CD14-positive monocyte (primary cell): ENCODE data around the gene MSI2. TPM values are rescaled to one million over a fixed set of nuclear protein-coding genes. Genes with fewer than 3 reads are reported as not detected.

Experiments used
- DNase-seq, 3 donors: peaks; one replicate each; pipeline ENCODE4 v3.0.0-alpha.2; 2011 to 2022
- H2AFZ ChIP-seq: 2 replicates; pipeline ENCODE4 v1.6.0; 2012; ENCODE audit warnings: mild to moderate bottlenecking, low read depth, low read length, inconsistent platforms; ENCODE audit not compliant: insufficient read depth, poor library complexity, severe bottlenecking
- H3K27ac ChIP-seq, 2 donors: 1 replicate in 1 of 2; 2 replicates in 1 of 2; pipeline ENCODE4 v1.5.1; 2012 to 2013; ENCODE audit warnings: low read length in 2 of 2, control low read depth in 1 of 2, inconsistent platforms in 1 of 2, low read depth in 1 of 2, mild to moderate bottlenecking in 1 of 2
- H3K27me3 ChIP-seq, 2 donors: one replicate each; pipeline versions ENCODE4 v1.6.0 to v1.6.1; 2011 to 2013; ENCODE audit warnings: low read length in 2 of 2; ENCODE audit not compliant: control insufficient read depth in 2 of 2, insufficient read depth in 2 of 2
- H3K36me3 ChIP-seq, 2 donors: replicated peaks in 1 of 2; 1 replicate in 1 of 2; 2 replicates in 1 of 2; pipeline versions ENCODE4 v1.5.1 to v1.6.1; 2012 to 2013; ENCODE audit warnings: low read length in 2 of 2, control low read depth in 1 of 2, inconsistent platforms in 1 of 2, mild to moderate bottlenecking in 1 of 2; ENCODE audit not compliant: insufficient read depth in 2 of 2, control insufficient read depth in 1 of 2
- H3K4me1 ChIP-seq, 2 donors: 1 replicate in 1 of 2; 2 replicates in 1 of 2; pipeline versions ENCODE4 v1.5.1 to v1.6.1; 2012 to 2013; ENCODE audit warnings: low read length in 2 of 2, control low read depth in 1 of 2, inconsistent platforms in 1 of 2, mild to moderate bottlenecking in 1 of 2, moderate library complexity in 1 of 2; ENCODE audit not compliant: insufficient read depth in 2 of 2, control insufficient read depth in 1 of 2
- H3K4me2 ChIP-seq: replicated peaks from 2 replicates; pipeline ENCODE3; 2012; ENCODE audit warnings: low read length, moderate library complexity, mild to moderate bottlenecking; ENCODE audit not compliant: poor library complexity, severe bottlenecking; ENCODE audit errors: extremely low read depth
- H3K4me3 ChIP-seq, 3 experiments: fragments of 200-600 bp in 1 of 3; sonication (generic) in 1 of 3; replicated peaks in 1 of 3; 1 replicate in 2 of 3; 2 replicates in 1 of 3; pipeline ENCODE4 v1.5.1; 2011 to 2013; ENCODE audit warnings: low read length in 3 of 3, mild to moderate bottlenecking in 3 of 3, control low read depth in 2 of 3, low read depth in 2 of 3, inconsistent platforms in 1 of 3, moderate library complexity in 1 of 3
- H3K79me2 ChIP-seq: 2 replicates; pipeline ENCODE4 v1.6.0; 2012; ENCODE audit warnings: mild to moderate bottlenecking, control low read depth, inconsistent platforms, low read length, moderate library complexity; ENCODE audit not compliant: insufficient read depth
- H3K9ac ChIP-seq: 2 replicates; pipeline ENCODE4 v1.6.0; 2017; ENCODE audit warnings: low read length, mild to moderate bottlenecking; ENCODE audit not compliant: insufficient read depth, poor library complexity, severe bottlenecking
- H3K9me3 ChIP-seq, 2 donors: replicated peaks in 1 of 2; 1 replicate in 1 of 2; 2 replicates in 1 of 2; pipeline versions ENCODE4 v1.5.1 to v1.6.1; 2012 to 2013; ENCODE audit warnings: low read length in 2 of 2, control low read depth in 1 of 2; ENCODE audit not compliant: control insufficient read depth in 1 of 2, insufficient read depth in 1 of 2
- H4K20me1 ChIP-seq: 2 replicates; pipeline ENCODE4 v1.6.0; 2012; ENCODE audit warnings: mild to moderate bottlenecking, low read length, control low read depth, moderate library complexity; ENCODE audit not compliant: insufficient read depth
- H3K27ac Mint-ChIP-seq, 7 donors: one replicate each; pipeline ENCODE4 v1.8.0; 2020; ENCODE audit warnings: mild to moderate bottlenecking in 7 of 7, mixed read lengths in 7 of 7, moderate library complexity in 6 of 7, inconsistent platforms in 2 of 7
- H3K27me3 Mint-ChIP-seq, 3 donors: one replicate each; pipeline ENCODE4 v1.8.0; 2021 to 2022; ENCODE audit warnings: low read depth in 3 of 3, mild to moderate bottlenecking in 3 of 3, mixed read lengths in 3 of 3, moderate library complexity in 3 of 3, inconsistent platforms in 1 of 3
- H3K36me3 Mint-ChIP-seq, 2 donors: one replicate each; pipeline ENCODE4 v1.8.0; 2020; ENCODE audit warnings: mixed read lengths in 2 of 2, inconsistent platforms in 1 of 2, mild to moderate bottlenecking in 1 of 2
- H3K4me1 Mint-ChIP-seq: one replicate; pipeline ENCODE4 v1.8.0; 2020; ENCODE audit warnings: mild to moderate bottlenecking, mixed read lengths
- H3K4me3 Mint-ChIP-seq, 2 donors: one replicate each; pipeline ENCODE4 v1.8.0; 2020; ENCODE audit warnings: mild to moderate bottlenecking in 2 of 2, mixed read lengths in 2 of 2, moderate library complexity in 1 of 2
- H3K9me3 Mint-ChIP-seq, 7 donors: one replicate each; pipeline ENCODE4 v1.8.0; 2020 to 2022; ENCODE audit warnings: mixed read lengths in 7 of 7, mild to moderate bottlenecking in 6 of 7, moderate library complexity in 6 of 7, inconsistent platforms in 2 of 7
- CTCF ChIP-seq: fragments of 200-600 bp; IDR thresholded peaks from one replicate; pipeline ENCODE4 v1.8.0; 2022; ENCODE audit warnings: antibody characterized with exemption, mild to moderate bottlenecking
- WGBS: methylation state at CpG from one replicate; pipeline ENCODE4 v1.1.5; 2013; ENCODE audit warnings: missing lambda C conversion rate; ENCODE audit not compliant: insufficient coverage; 5-methylcytosine and 5-hydroxymethylcytosine counted together
- intact Hi-C, 2 donors: fragments of 100-400 bp; cut with micrococcal nuclease; formaldehyde crosslinking; loops; one replicate each; pipeline versions ENCODE4 v1.15.0 to v1.15.1; 2023
- polyA plus RNA-seq, 3 donors: library from polyadenylated mRNA; depleted of rRNA in 1 of 3; unstranded in 2 of 3; stranded (reverse) in 1 of 3; fragments of 300-500 nt in 2 of 3; fragments of >200 nt in 1 of 3; fragmentation: Illumina TruSeq in 2 of 3; gene quantifications; 1 replicate in 2 of 3; 2 replicates in 1 of 3; pipeline ENCODE4 v1.2.3, GENCODE V29; 2012 to 2021

MSI2 gene
- polyA plus RNA-seq, 3 donors: 0.20 to 6.6 (median 0.37) TPM

GRCh38 chr17:57489321-57489720, 233.0 kb downstream of the MSI2 start:
- Mint-ChIP-seq H3K4me1 (peaks cover 46% of the 10 kb centered on the region), H3K27ac (no peak overlapping the region), H3K4me3 (peak overlapping the region in 1 of 2 donors; percentile 29), H3K36me3 (no peaks in the 10 kb centered on the region), H3K9me3 (no peaks in the 10 kb centered on the region), H3K27me3 (peaks cover 0 to 2% (median 1%) of the 10 kb centered on the region in 3 donors)
- no peaks in the 10 kb centered on the region for H3K36me3 ChIP-seq
- H2AFZ ChIP-seq: no peak overlapping the region
- no peaks in the 10 kb centered on the region for H4K20me1 ChIP-seq
- intact Hi-C loops: no loop called here
- no peak overlapping the region for H3K4me3 ChIP-seq
- H3K27ac ChIP-seq: no peak overlapping the region
- H3K4me1 ChIP-seq: peaks cover 26 to 28% of the 10 kb centered on the region in 2 donors
- no peaks in the 10 kb centered on the region for H3K9me3 ChIP-seq
- TF ChIP-seq CTCF: no peak
- H3K9ac ChIP-seq: no peak overlapping the region
- H3K27me3 ChIP-seq: no peaks in the 10 kb centered on the region
- DNase-seq: no peak
- no peak overlapping the region for H3K4me2 ChIP-seq
- WGBS: 97% methylated on average over 4 of the region's 4 CpGs
- no peaks in the 10 kb centered on the region for H3K79me2 ChIP-seq

- H3K4me1 Mint-ChIP-seq: peaks cover 38% of the 10 kb centered on the region
- Histone ChIP-seq H3K4me3 (no peak overlapping the region), H3K4me2 (no peak overlapping the region), H3K9ac (no peak overlapping the region), H3K4me1 (peaks cover 26 to 28% of the 10 kb centered on the region in 2 donors), H3K36me3 (no peaks in the 10 kb centered on the region), H3K27me3 (no peaks in the 10 kb centered on the region), H3K27ac (no peak overlapping the region), H3K9me3 (no peaks in the 10 kb centered on the region), H3K79me2 (no peaks in the 10 kb centered on the region), H2AFZ (no peak overlapping the region), H4K20me1 (no peaks in the 10 kb centered on the region)
- WGBS: 100% methylated on average over 3 of the region's 4 CpGs
- DNase-seq: no peak
- H3K36me3 Mint-ChIP-seq: no peaks in the 10 kb centered on the region
- H3K27ac Mint-ChIP-seq: no peak overlapping the region
- no peak overlapping the region for H3K4me3 Mint-ChIP-seq
- H3K27me3 Mint-ChIP-seq: peaks cover 0 to 2% (median 1%) of the 10 kb centered on the region in 3 donors
- H3K9me3 Mint-ChIP-seq: no peaks in the 10 kb centered on the region
- TF ChIP-seq CTCF: no peak
- intact Hi-C loops: no loop called here
Measured at GRCh38 chr17:57490111-57490845, 234.0 kb downstream of the MSI2 start.
